Glomerular endothelial cell (primary cell): ENCODE measurements around the gene PPP2R2D. TPM values are rescaled to one million over a fixed set of nuclear protein-coding genes. Genes with fewer than 3 reads are reported as not detected.
"Not testable (repeated sequence)": the region's sequence is repeated elsewhere in the genome, so short reads cannot be mapped to it uniquely, and the experiment has no call there.

ENCODE experiments used
- DNase-seq: peaks from one replicate; pipeline ENCODE4 v3.0.0-alpha.2; 2011; ENCODE audit warnings: low read depth, low spot score; ENCODE audit errors: extremely low read depth
- total RNA-seq: library from RNA; depleted of rRNA; stranded (reverse); fragments of >200 nt; gene quantifications from 2 replicates; pipeline ENCODE4 v1.2.3, GENCODE V29; 2015

The PPP2R2D gene
- total RNA-seq, 1 donor from 2014 or later = 25.9 TPM

- no peak for DNase-seq
Measured at GRCh38 chr10:131973160-131973951, 72.5 kb downstream of the PPP2R2D start.

GRCh38 chr10:131974034-131974817 lies 73.4 kb downstream of the PPP2R2D start:
- DNase-seq = no peak

GRCh38 chr10:131975003-131975402 lies 74.2 kb downstream of the PPP2R2D start:
- no peak for DNase-seq

- DNase-seq = no peak
Measured at GRCh38 chr10:131975796-131976195, 75.0 kb downstream of the PPP2R2D start.

GRCh38 chr10:131977323-131978096 lies 76.7 kb downstream of the PPP2R2D start:
- no peak for DNase-seq

- no peak for DNase-seq
Measured at GRCh38 chr10:131978366-131978765, 77.6 kb downstream of the PPP2R2D start.

- DNase-seq = no peak
Measured at GRCh38 chr10:131978851-131979250, 78.0 kb downstream of the PPP2R2D start.

GRCh38 chr10:131979336-131979735 lies 78.5 kb downstream of the PPP2R2D start:
- DNase-seq = no peak

- DNase-seq = no peak
Measured at GRCh38 chr10:131979821-131980270, 79.0 kb downstream of the PPP2R2D start.

- DNase-seq = no peak
Measured at GRCh38 chr10:131980321-131980720, 79.5 kb downstream of the PPP2R2D start.

- no peak for DNase-seq
Measured at GRCh38 chr10:131980761-131981428, 80.1 kb downstream of the PPP2R2D start.

- no peak for DNase-seq
Measured at GRCh38 chr10:131981429-131982184, 80.8 kb downstream of the PPP2R2D start, which contains the start of gene BNIP3. TSS of gene BNIP3 (minus strand) at chr10:131981923. CDS start at chr10:131981806, 117 bp downstream.

GRCh38 chr10:131982185-131982756 lies 81.5 kb downstream of the PPP2R2D start:
- no peak for DNase-seq

GRCh38 chr10:131982796-131983195 lies 82.0 kb downstream of the PPP2R2D start:
- no peak for DNase-seq

- DNase-seq = no peak
Measured at GRCh38 chr10:131983780-131984179, 83.0 kb downstream of the PPP2R2D start.

GRCh38 chr10:131986851-131987250 lies 86.0 kb downstream of the PPP2R2D start:
- not testable (repeated sequence) for DNase-seq

GRCh38 chr10:131987301-131987700 lies 86.5 kb downstream of the PPP2R2D start:
- not testable (repeated sequence) for DNase-seq

- not testable (repeated sequence) for DNase-seq
Measured at GRCh38 chr10:131987786-131988185, 87.0 kb downstream of the PPP2R2D start.

GRCh38 chr10:131991726-131992125 lies 90.9 kb downstream of the PPP2R2D start:
- DNase-seq = no peak
